GM18909 (cell line): ENCODE measurements around the gene CCDC138.

Source experiments
- ATAC-seq: cut with Tn5 transposase; IDR thresholded peaks from one replicate; pipeline ENCODE4 v1.9.1; 2021; ENCODE audit warnings: mild to moderate bottlenecking; ENCODE audit not compliant: unreplicated experiment, poor library complexity

CCDC138 gene

GRCh38 chr2:108912629-108912902 is 126.0 kb downstream of the CCDC138 start:
- ATAC-seq = no peak

GRCh38 chr2:108916122-108916795 is 129.7 kb downstream of the CCDC138 start:
- ATAC-seq = no peak

- ATAC-seq = no peak
Observed at GRCh38 chr2:108916796-108917421, 130.3 kb downstream of the CCDC138 start.

GRCh38 chr2:108917526-108917925 is 131.0 kb downstream of the CCDC138 start:
- ATAC-seq = no peak

DNA sequence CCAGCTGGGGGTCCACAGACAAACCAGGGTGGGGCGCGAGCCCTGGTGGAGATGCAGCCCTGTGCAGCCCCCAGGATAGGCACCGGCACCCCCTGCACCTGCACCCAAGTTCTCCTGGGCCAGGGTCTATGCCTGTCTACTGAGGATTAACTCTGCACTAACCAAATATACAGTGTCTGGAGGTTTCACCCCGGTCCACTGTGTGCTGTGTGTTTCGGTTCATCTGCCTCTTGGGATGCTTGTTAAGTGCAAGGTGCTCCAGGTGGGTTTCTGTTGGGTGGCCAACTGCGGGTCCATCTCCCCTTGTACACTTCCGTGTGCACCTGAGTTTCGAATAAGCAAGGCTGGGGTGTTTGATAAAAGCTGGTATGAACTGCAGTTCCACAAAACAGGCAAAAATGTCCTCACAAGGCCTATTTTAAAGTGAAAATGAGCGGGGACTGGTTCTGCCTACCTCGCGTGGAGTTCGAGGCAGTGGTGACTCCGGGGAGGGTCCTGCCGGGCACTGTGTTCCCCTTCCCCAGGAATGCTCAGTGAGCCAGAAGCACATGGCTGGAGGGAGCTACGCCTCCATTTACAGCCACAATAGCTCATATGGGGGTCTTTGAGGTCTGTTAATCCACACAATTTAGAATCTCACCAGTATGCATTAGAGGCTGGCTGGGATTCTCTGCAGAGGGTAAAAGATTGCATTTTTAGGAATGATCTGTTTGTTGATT is 131.7 kb downstream of the CCDC138 start:
- no peak for ATAC-seq

GRCh38 chr2:108918941-108919341 is 132.4 kb downstream of the CCDC138 start:
- no peak for ATAC-seq

DNA sequence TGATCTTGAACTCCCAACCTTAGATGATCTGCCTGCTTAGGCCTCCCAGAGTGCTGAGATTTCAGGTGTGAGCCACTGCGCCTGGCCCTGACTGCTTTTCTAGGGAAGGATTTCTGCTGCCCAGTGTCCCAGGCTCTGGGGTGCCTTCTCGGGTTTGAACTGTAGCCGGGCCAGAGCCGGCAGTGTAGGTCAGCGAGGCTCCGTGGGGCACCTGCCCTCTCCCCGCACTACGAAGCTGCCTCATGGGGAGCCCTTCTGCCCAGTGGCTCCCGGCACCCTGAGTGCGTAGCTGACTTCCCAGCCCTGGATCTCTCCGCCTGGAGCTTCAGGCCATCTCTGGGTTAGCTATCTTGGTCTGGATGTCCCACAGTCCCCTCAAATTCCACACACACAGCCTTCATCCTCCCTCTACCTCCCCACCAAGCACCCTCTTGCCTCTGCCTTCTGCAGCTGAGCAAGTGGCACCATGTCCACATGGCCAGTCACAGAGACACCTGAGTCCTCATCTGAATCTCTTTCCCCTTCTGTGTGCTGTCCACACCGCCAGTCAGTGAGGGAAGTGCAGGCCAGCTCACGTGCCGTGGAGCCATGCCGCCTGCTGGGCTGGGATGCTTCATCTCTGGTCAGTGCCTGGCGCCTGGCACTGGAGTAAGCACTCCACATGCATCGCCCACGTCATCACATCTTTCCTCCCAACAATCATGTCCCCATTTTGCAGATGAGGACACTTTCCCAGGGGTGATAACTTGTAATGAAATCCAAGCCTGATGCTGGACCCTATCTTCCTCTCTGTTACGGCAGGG is 133.2 kb downstream of the CCDC138 start:
- ATAC-seq = no peak

- ATAC-seq = no peak
Observed at GRCh38 chr2:108920686-108921085, 134.1 kb downstream of the CCDC138 start.

DNA sequence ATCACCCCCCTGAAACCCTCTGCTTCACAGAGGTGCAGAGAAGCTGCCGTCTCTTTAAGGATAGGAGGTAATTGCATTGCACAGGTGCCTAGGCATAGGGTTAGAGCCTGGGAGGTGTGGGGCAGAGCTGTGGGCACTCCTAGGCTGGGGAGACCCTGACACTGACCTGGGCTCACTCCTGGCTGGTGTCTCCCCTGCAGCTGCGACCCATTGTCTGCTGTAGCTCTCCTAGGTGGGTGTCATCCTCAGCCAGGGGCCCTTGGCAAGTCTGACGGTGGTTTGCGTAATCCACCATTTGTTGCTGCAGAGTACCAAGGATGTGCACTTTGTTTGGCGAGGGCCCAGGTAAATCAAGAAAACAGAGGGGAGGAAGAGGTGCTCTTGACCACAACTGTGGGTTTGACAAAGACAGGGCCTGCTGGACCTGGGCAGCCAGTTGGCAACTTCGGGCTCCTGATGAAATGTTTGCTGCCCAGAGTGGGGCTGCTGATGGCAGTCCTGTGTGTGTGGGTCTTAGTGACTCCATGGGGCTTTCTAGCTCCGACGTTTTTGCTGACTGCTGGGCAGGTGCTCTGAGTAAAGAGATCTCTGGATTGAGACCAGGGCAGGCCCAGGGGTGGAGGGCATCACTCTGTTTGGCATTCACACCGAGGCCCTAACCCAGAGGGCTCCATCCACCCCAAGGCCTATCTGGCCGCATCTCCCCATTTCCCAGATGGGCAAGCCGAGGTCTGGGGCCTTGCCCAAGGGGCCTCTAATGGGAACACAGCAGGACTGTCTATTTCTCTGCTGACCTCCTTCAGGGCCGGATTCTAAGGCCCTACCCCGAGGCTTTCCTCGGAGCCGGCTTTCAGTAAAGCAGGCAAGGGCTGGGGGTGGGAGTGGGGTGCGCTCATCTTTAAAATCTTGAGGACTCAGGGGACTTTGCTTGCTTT is 134.8 kb downstream of the CCDC138 start:
- no peak for ATAC-seq

DNA sequence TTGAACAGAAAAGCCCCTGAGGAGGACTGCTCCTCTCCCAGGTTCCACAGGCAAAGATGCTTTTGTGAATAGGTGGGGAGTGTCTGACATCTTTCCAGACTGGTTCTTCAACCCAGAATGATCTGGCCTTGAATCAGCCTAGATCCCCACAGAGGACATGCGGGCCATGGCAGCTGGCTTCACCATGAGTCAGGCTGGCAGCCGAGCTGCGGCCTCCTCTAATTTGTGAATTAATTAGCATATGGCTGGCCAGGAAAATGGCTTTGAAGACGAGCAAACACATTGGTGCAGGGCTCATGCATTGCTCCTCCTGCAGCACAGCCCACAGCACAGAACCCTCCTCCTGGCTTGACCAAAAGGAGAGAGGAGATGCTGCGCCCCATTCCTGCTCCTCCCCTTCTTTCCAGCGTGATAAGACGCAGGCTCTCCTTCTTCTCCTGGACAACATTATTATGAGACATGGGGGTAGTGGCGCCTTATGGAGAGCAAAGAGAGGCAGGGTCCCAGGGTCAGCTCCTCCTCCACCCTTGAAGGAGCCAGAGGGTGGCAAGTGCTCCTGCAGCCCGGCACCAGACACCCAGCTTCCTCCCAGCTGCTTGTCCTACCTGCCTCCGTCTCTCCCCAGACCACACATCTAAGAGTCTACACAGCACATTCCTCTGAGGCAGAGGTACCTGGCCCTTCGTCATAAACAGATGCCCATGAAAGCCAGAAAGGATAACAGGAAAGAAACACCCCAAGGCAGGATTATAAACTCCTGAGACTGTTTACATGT is 135.8 kb downstream of the CCDC138 start:
- no peak for ATAC-seq

DNA sequence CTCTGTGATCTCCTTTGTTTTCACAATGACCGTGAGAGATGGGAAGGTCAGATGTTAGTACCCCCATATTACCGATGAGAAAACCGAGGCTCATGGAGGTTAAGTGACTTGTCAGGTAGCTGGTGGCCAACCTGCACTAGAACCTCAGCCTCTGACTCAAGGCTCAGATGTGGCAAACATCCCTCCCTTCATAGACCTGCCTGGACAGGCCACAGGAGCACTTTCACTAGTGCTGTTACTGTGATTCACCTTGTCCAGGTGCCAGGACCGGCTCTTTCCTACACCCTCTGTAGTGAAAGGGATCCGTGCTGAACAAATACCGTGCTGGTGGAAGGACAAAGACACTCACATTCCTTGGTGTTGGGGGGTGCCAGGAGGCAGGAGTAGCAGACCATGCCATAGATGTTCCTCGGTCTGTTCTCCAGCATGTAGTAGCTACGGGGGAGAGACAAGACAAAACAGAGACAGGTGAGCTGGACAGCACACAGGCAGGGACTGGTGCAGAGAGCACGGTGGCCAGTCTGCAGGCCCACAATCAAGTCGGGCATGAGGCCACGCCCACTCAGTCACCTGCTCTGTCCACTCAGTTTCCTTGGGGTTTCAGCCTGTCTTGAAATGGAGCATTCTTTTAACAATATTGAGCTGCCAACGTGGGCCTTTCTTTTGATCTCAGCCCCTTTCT is 136.6 kb downstream of the CCDC138 start:
- no peak for ATAC-seq

DNA sequence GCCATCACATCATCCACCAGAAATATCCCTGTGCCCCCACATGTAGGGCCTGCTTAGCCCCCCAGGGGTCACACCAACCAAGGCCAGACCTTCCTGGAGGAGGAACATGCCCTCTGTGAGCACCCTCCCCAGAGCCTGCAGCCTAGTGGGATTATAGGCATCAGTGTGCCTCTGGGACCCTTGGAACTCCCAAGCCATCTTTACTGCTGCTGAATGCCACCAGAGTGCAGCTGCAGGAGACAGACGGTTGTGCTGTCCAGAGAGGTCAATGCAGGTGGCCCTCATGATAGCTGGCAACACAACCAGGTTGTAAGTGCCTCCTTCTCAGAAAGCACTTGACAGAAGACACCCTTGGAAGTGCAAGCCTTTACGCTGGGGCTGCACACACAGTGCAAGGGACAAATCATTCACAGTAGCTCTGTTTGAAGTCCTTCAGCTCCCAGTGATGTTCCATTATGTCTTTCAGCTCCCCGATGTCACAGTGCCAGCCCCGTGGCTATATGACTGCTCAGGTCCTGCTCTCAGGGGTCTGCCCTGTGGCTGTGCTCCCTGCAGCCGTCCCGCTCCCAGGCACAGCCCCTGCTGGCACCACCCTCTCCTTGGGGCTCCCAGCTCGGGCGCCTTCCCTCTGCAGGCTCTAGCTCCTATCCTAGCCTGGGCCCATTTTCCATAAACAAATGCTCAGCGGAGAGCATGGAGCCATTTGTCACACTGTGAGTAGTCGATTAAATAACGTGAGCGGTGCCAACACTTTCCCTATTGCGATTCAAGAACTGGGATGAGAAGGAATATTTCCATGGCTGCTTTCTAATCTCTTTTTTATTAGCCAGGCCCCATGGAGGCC is 137.4 kb downstream of the CCDC138 start:
- no peak for ATAC-seq

GRCh38 chr2:108924580-108925251 is 138.1 kb downstream of the CCDC138 start:
- ATAC-seq = no peak

- ATAC-seq = no peak
Observed at GRCh38 chr2:108925286-108925685, 138.7 kb downstream of the CCDC138 start.

GRCh38 chr2:108925735-108926134 is 139.2 kb downstream of the CCDC138 start:
- ATAC-seq = no peak
